SK-N-SH treated with all-trans-retinoic acid at 6 μM for 48 hours (cell line): ENCODE data around the gene ST8SIA2.

Experiments
- ATAC-seq: fragments of 200-7000 bp; cut with Tn5 transposase; 3 replicates; pipeline ENCODE4 v1.9.1; 2020; ENCODE audit warnings: mild to moderate bottlenecking, moderate library complexity
- ARNTL ChIP-seq: fragments of 450-650 bp; formaldehyde crosslinking; IDR thresholded peaks from 2 replicates; pipeline ENCODE4 v1.5.0; 2020; ENCODE audit warnings: low read depth, mild to moderate bottlenecking, moderate library complexity, borderline replicate concordance
- BACH2 ChIP-seq: fragments of 250-450 bp; sonication (Bioruptor Pico); IDR thresholded peaks from 2 replicates; pipeline ENCODE4 v1.9.0; 2021; ENCODE audit warnings: mild to moderate bottlenecking, borderline replicate concordance
- CREB5 ChIP-seq: fragments of 250-450 bp; sonication (Bioruptor Pico); IDR thresholded peaks from 2 replicates; pipeline ENCODE4 v1.5.1; 2020; ENCODE audit warnings: low read depth, mild to moderate bottlenecking, moderate library complexity
- CSDC2 ChIP-seq: fragments of 250-450 bp; sonication (Bioruptor Pico); IDR thresholded peaks from 2 replicates; pipeline ENCODE4 v1.5.0; 2020; ENCODE audit warnings: mild to moderate bottlenecking, moderate library complexity
- CSRNP3 ChIP-seq: fragments of 250-450 bp; sonication (Bioruptor Pico); IDR thresholded peaks from 2 replicates; pipeline ENCODE4 v1.5.1; 2021; ENCODE audit warnings: mild to moderate bottlenecking, moderate library complexity
- ESRRG ChIP-seq: fragments of 250-450 bp; sonication (Bioruptor Pico); IDR thresholded peaks from 2 replicates; pipeline ENCODE4 v1.6.1; 2021; ENCODE audit warnings: mild to moderate bottlenecking
- GLIS3 ChIP-seq: fragments of 250-450 bp; sonication (Bioruptor Pico); IDR thresholded peaks from 2 replicates; pipeline ENCODE4 v1.5.0; 2020; ENCODE audit warnings: mild to moderate bottlenecking, moderate library complexity
- ISL1 ChIP-seq: fragments of 250-450 bp; sonication (Bioruptor Pico); IDR thresholded peaks from 2 replicates; pipeline ENCODE4 v2.1.2; 2022; ENCODE audit warnings: mild to moderate bottlenecking, moderate library complexity
- OSR1 ChIP-seq: fragments of 250-450 bp; sonication (Bioruptor Pico); IDR thresholded peaks from 2 replicates; pipeline ENCODE4 v1.8.0; 2022; ENCODE audit warnings: moderate library complexity, mild to moderate bottlenecking, inconsistent platforms
- PPARA ChIP-seq: fragments of 250-450 bp; sonication (Bioruptor Pico); IDR thresholded peaks from 2 replicates; pipeline ENCODE4 v1.5.0; 2020; ENCODE audit warnings: mild to moderate bottlenecking, borderline replicate concordance
- RARB ChIP-seq: fragments of 250-450 bp; sonication (Bioruptor Pico); IDR thresholded peaks from 2 replicates; pipeline ENCODE4 v1.8.0; 2021; ENCODE audit warnings: mild to moderate bottlenecking, moderate library complexity
- SNAI2 ChIP-seq: fragments of 250-450 bp; sonication (Bioruptor Pico); IDR thresholded peaks from 2 replicates; pipeline ENCODE4 v1.5.0; 2020; ENCODE audit warnings: mild to moderate bottlenecking, moderate library complexity
- TCF4 ChIP-seq: fragments of 250-450 bp; sonication (Bioruptor Pico); IDR thresholded peaks from 2 replicates; pipeline ENCODE4 v1.8.0; 2021; ENCODE audit warnings: mild to moderate bottlenecking, moderate library complexity, borderline replicate concordance
- TOX ChIP-seq: fragments of 250-450 bp; sonication (Bioruptor Pico); IDR thresholded peaks from 2 replicates; pipeline ENCODE4 v1.8.0; 2021; ENCODE audit warnings: mild to moderate bottlenecking, moderate library complexity, borderline replicate concordance
- ZC3H10 ChIP-seq: fragments of 250-450 bp; sonication (Bioruptor Pico); IDR thresholded peaks from 2 replicates; pipeline ENCODE4 v1.5.1; 2021; ENCODE audit warnings: mild to moderate bottlenecking, moderate library complexity
- ZFP3 ChIP-seq: fragments of 250-450 bp; sonication (Bioruptor Pico); IDR thresholded peaks from 2 replicates; pipeline ENCODE4 v1.5.0; 2020; ENCODE audit warnings: mild to moderate bottlenecking, moderate library complexity
- ZFP30 ChIP-seq: fragments of 450-650 bp; formaldehyde crosslinking; IDR thresholded peaks from 2 replicates; pipeline ENCODE4 v1.5.0; 2022; ENCODE audit warnings: mild to moderate bottlenecking, moderate library complexity
- ZNF565 ChIP-seq: fragments of 450-650 bp; formaldehyde crosslinking; conservative IDR thresholded peaks from 2 replicates; pipeline ENCODE4 v1.5.0; 2020; ENCODE audit warnings: low read depth, mild to moderate bottlenecking, moderate library complexity
- ZNF70 ChIP-seq: fragments of 450-650 bp; formaldehyde crosslinking; IDR thresholded peaks from 2 replicates; pipeline ENCODE4 v1.5.0; 2020; ENCODE audit warnings: mild to moderate bottlenecking, moderate library complexity
- ZNF8 ChIP-seq: fragments of 450-650 bp; formaldehyde crosslinking; IDR thresholded peaks from 2 replicates; pipeline ENCODE4 v1.5.0; 2020; ENCODE audit warnings: mild to moderate bottlenecking, moderate library complexity
- TF ChIP-seq, protein P1 (sequence below): fragments of 250-450 bp; sonication (Bioruptor Pico); IDR thresholded peaks from 2 replicates; pipeline ENCODE4 v1.8.0; 2021; ENCODE audit warnings: low read depth, mild to moderate bottlenecking, moderate library complexity, borderline replicate concordance
- TF ChIP-seq, protein P2 (sequence below): fragments of 250-450 bp; sonication (Bioruptor Pico); IDR thresholded peaks from 2 replicates; pipeline ENCODE4 v1.8.0; 2020; ENCODE audit warnings: mild to moderate bottlenecking, moderate library complexity, borderline replicate concordance
- TF ChIP-seq, protein P3 (sequence below): fragments of 250-450 bp; sonication (Bioruptor Pico); IDR thresholded peaks from 2 replicates; pipeline ENCODE4 v1.5.0; 2020; ENCODE audit warnings: mild to moderate bottlenecking, moderate library complexity

ST8SIA2 gene

DNA sequence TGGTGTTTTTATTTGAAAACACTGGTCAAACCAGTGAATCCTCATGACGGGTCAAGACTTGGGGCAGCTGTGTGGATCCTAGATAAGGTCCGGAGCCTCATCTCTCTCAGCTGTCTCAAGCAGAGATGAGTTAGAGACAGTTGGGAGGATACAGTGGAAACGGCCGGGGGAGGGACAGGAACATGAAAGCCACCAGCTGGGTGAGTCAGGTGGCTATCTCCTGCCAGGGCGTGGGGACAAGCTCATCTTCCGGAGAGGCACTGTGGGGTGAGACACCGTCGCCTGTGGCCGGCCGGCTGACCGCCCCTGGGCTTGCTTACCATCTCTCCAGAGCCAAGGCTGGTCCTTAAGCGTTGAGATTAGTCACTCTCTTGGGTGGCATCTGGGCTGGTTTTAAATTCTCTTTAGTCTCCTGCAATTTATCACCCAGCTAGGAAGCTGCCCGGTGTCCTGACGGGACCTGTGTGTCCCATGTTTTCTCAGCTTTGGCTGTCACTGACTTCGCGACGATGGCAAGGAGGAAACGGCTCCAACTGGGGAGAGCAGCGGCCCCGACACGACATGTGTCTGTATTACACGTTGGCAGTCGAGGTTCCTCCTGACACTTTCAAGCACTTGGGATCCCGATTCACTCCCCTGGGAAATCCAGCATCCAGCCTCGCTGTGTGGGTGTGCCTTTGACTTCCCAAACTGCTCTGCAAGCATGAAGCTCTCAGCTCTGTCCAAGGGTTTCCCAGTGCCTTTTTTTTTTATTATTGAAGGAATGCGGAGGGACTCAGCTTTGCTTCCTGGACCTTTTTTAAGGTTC lies 7.5 kb downstream of the ST8SIA2 start:
- no peak for ATAC-seq
- no peak for TF ChIP-seq TCF4 (CRISPR knock-in tag)
- no peak for TF ChIP-seq ZNF8
- TF ChIP-seq ZFP3 (CRISPR knock-in tag) = no peak
- no peak for TF ChIP-seq SNAI2 (CRISPR knock-in tag)
- TF ChIP-seq OSR1 (CRISPR knock-in tag) = no peak
- TF ChIP-seq, protein P1, sequence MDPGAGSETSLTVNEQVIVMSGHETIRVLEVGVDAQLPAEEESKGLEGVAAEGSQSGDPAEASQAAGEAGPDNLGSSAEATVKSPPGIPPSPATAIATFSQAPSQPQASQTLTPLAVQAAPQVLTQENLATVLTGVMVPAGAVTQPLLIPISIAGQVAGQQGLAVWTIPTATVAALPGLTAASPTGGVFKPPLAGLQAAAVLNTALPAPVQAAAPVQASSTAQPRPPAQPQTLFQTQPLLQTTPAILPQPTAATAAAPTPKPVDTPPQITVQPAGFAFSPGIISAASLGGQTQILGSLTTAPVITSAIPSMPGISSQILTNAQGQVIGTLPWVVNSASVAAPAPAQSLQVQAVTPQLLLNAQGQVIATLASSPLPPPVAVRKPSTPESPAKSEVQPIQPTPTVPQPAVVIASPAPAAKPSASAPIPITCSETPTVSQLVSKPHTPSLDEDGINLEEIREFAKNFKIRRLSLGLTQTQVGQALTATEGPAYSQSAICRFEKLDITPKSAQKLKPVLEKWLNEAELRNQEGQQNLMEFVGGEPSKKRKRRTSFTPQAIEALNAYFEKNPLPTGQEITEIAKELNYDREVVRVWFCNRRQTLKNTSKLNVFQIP (CRISPR knock-in tag) = no peak
- TF ChIP-seq TOX (CRISPR knock-in tag) = no peak
- no peak for TF ChIP-seq ESRRG (CRISPR knock-in tag)
- no peak for TF ChIP-seq BACH2
- no peak for TF ChIP-seq CSRNP3 (CRISPR knock-in tag)
- TF ChIP-seq ZC3H10 = no peak
- TF ChIP-seq PPARA = no peak
- no peak for TF ChIP-seq GLIS3 (CRISPR knock-in tag)

DNA sequence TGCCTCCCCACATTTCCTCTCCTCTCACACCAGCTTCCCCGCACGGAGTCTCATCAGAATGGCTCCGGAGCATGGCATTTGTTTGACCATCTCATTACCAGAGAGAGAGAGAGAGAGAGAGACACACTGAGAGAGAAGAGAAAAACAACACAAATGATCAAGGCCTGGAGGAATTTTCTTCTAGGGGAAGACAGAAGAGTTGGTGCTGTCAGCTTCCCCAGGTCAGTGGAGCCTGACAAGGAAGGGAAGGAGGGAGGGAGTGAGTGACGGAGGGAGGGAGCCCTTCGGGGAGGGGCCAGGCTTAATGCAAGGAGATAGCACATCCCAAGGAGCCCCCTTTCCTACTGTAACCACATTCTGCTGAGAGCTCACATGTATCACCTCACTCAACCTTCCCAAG lies 9.1 kb downstream of the ST8SIA2 start:
- no peak for TF ChIP-seq ZNF8
- TF ChIP-seq ZNF565 (CRISPR knock-in tag) = no peak
- TF ChIP-seq ZFP30 (CRISPR knock-in tag) = no peak
- no peak for TF ChIP-seq GLIS3 (CRISPR knock-in tag)
- TF ChIP-seq PPARA = no peak
- no peak for TF ChIP-seq ARNTL (CRISPR knock-in tag)
- TF ChIP-seq, protein P2, sequence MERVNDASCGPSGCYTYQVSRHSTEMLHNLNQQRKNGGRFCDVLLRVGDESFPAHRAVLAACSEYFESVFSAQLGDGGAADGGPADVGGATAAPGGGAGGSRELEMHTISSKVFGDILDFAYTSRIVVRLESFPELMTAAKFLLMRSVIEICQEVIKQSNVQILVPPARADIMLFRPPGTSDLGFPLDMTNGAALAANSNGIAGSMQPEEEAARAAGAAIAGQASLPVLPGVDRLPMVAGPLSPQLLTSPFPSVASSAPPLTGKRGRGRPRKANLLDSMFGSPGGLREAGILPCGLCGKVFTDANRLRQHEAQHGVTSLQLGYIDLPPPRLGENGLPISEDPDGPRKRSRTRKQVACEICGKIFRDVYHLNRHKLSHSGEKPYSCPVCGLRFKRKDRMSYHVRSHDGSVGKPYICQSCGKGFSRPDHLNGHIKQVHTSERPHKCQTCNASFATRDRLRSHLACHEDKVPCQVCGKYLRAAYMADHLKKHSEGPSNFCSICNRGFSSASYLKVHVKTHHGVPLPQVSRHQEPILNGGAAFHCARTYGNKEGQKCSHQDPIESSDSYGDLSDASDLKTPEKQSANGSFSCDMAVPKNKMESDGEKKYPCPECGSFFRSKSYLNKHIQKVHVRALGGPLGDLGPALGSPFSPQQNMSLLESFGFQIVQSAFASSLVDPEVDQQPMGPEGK = no peak
- TF ChIP-seq, protein P3, sequence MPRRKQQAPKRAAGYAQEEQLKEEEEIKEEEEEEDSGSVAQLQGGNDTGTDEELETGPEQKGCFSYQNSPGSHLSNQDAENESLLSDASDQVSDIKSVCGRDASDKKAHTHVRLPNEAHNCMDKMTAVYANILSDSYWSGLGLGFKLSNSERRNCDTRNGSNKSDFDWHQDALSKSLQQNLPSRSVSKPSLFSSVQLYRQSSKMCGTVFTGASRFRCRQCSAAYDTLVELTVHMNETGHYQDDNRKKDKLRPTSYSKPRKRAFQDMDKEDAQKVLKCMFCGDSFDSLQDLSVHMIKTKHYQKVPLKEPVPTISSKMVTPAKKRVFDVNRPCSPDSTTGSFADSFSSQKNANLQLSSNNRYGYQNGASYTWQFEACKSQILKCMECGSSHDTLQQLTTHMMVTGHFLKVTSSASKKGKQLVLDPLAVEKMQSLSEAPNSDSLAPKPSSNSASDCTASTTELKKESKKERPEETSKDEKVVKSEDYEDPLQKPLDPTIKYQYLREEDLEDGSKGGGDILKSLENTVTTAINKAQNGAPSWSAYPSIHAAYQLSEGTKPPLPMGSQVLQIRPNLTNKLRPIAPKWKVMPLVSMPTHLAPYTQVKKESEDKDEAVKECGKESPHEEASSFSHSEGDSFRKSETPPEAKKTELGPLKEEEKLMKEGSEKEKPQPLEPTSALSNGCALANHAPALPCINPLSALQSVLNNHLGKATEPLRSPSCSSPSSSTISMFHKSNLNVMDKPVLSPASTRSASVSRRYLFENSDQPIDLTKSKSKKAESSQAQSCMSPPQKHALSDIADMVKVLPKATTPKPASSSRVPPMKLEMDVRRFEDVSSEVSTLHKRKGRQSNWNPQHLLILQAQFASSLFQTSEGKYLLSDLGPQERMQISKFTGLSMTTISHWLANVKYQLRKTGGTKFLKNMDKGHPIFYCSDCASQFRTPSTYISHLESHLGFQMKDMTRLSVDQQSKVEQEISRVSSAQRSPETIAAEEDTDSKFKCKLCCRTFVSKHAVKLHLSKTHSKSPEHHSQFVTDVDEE (CRISPR knock-in tag) = no peak
- no peak for TF ChIP-seq ISL1
- TF ChIP-seq TOX (CRISPR knock-in tag) = no peak
- no peak for TF ChIP-seq BACH2
- TF ChIP-seq, protein P1 (CRISPR knock-in tag) = no peak
- TF ChIP-seq RARB = no peak
- TF ChIP-seq SNAI2 (CRISPR knock-in tag) = no peak
- TF ChIP-seq CREB5 (CRISPR knock-in tag) = no peak
- TF ChIP-seq ZC3H10 = no peak
- TF ChIP-seq ZNF70 = no peak
- no peak for TF ChIP-seq CSDC2 (CRISPR knock-in tag)
- TF ChIP-seq OSR1 (CRISPR knock-in tag) = no peak
- TF ChIP-seq TCF4 (CRISPR knock-in tag) = no peak
- no peak for ATAC-seq
